CD4-positive, alpha-beta T cell treated with Interleukin-1 beta for 1 hour (primary cell): Measurements from ENCODE around the gene FCHSD1.

ENCODE experiments used
- DNase-seq, 2 donors: peaks; one replicate each; pipeline ENCODE4 v3.0.0-alpha.2; 2020 to 2022

FCHSD1 gene

DNA sequence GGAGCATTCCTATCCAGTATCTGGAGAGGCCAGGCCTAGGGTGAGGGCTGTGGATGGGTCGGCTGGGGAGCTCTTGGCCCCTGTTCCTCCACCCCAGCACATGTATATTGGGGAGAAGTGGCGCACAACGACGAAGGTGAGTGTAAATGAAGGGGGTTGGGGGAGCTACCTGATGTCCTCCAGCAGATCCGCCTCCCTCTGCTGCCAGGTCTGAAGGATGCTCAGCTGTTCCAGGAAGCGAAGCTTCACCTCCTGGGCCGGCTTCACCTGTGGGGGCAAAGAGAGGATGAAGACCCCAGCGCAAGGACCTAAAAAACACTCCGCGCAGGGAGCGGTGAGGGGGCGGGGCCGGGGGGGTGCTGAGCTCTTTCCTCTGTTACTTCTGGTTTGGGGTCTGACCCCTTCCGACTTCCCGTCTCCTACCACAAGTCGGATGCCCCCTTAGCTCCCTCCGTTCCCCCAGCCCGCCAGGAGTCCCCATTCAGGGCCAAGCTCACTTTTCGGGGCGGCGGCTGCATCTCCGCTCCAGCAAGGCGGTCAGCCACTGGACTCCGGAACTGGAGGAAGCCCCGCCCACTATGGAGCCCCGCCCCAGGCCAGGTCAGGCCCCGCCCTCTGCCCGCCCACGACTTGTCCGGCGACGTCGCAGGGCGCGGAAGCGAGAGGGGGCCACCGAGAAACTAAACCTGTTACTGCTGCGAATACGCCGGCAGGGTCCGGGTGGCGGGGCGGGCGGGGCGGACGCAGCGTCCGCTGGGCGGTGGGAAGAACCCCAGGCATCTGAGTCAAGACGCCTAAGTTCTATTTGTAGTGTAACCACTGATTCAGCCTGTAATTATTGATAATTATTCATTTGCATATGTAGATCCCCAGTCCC is at the start of gene FCHSD1:
Gene FCHSD1, minus strand, starts transcription at position 568 of the 877 bp plus-strand sequence. Its CDS starts 50 bp downstream, at position 518.
- DNase-seq: peak; percentile 85 to 88

GRCh38 chr5:141697586-141697985 is 46.4 kb upstream of the FCHSD1 start:
- no peak for DNase-seq

GRCh38 chr5:141696431-141696830 is 45.2 kb upstream of the FCHSD1 start:
- no peak for DNase-seq

DNA sequence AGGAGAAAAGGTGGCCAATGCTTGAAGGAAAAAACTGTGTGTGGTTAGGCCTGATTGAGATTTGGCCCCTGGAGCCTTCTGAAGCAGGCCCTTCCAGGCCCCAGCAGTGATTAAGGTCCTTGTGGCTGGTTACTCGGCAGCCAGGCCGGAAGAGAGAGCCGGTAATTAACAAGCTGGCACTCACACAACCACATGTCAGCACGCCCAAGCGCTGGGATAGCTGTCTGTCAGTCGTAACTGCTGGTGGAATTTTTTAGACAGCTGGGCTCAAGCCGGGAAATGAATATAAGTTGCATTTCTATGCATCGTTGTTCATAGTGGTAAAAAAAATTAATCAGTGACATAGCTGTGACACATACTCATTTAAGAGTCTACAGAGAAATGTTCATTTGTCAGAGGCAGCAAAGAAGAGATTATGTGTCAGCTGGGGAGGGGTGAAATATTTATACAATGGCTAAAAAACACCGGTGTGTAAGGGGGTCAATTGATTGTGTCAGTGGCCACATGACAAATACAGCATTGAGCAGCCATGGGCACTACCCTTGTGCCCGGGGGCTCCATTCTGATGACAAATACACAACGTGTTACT is 44.5 kb upstream of the FCHSD1 start:
- DNase-seq: no peak

DNA sequence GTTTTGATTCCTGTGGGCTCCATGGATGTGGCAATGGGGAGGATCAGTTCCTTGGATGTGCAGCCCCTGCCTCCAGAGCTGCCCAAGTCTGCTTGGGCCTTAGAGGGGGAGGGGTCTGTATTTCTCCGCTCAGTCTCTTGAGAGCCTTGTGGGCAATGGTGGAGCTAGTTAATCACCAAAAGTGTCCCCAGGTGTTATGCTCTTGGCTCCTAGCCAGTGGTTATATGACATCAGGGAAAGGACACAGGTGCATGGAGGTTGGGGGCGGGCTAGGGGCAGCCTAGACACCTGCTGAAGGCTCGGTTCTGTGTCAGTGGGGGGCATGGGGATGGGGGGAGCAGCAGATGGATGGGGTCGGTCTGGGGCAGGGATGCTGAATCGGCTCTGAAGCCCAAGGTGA is 43.3 kb upstream of the FCHSD1 start:
- no peak for DNase-seq

- peak; percentile 57 to 71 for DNase-seq
Measured at GRCh38 chr5:141692919-141693725, 41.9 kb upstream of the FCHSD1 start.

DNA sequence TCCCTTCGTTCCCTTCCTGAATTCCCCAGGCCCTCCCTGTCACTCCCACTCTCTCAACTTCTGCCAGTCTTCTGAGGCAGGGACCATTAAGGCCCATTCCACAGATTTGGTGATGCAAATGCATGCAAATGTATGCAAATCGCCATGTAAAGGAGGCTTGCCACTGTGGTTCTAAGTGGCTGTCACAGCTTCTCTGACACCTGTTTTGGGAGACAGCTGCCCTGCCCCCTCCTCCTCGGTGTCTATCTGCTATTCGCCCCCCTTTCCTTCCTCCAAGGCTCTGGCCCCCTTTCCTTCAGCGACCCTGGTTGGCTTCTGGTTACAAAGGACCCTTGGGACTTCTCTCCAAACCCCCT is 41.3 kb upstream of the FCHSD1 start:
- DNase-seq: no peak

- DNase-seq: peak; percentile 83 to 87
Measured at GRCh38 chr5:141691867-141692532, 40.8 kb upstream of the FCHSD1 start.

DNA sequence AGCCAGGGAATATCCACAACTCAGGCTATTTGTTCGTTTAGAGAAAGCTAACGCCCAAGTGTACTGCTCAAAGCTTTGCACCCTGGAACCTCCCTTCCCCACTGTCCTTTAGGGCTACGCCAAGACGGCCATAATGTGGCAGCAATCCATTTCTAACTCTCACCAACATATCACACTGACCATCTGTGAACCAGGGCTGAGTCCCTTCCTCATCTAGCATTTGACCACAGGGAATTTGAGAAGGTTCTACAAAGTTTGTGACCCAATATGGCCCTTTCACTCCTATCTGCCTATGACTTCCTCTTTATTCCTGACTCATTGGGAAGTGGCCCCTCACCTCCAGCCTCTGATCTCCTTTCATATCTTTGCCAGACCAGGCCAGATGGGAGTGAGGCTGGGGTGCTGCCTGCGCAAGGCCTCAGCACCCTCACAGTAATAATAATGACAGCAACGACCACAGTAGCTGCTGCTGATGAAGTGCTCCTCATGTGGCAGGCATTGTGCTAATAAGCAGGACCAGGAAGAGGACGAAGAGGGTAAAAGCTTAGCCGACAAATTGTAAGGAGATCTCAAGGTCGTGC is 40.2 kb upstream of the FCHSD1 start:
- DNase-seq: no peak

GRCh38 chr5:141686648-141687416 is 35.6 kb upstream of the FCHSD1 start:
- DNase-seq: no peak

DNA sequence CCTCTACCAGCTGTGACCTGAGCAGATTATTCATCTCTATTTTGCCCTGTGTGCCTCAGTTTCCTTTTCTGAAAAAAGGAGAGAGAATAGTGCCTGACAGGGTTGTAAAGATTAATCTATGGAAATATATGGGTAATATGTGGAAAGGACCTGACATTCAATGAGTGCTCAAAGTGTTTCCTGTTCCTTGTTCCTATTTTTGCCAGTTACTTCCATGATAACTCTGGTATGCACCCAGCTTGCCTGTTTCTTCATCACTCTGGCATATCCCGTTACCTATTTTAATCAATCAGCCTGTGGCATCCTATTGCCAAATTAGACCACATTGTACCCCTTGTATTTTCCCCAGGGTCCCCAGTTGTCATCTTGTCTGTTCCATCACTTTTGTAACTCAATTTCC is 34.4 kb upstream of the FCHSD1 start:
- no peak for DNase-seq

DNA sequence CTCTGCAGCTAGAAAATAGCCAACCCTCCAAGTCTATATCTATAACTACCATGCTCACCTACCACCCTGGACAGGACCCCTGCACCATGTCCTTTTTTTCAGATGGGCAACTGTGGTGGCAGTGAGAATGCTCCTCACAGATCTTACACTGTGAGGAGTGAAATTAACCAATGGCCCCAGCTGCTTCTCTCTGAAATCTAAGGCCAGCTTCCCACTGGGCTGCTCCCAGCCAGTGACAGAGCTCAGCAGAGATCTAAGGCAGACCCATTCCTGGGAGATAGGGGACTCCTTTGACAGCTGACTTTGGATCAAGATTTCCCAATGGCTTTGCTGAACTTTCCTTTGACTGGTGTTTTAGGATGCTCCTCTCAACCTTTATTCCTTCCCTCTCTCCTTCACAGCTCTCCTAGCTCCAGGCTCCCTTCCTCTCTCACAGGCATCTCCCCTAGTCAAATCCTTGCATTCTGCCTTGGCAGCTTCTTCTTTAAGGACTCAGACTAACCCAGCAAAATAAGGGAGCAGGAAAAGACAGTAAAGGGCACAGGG is 32.5 kb upstream of the FCHSD1 start:
- DNase-seq: no peak

DNA sequence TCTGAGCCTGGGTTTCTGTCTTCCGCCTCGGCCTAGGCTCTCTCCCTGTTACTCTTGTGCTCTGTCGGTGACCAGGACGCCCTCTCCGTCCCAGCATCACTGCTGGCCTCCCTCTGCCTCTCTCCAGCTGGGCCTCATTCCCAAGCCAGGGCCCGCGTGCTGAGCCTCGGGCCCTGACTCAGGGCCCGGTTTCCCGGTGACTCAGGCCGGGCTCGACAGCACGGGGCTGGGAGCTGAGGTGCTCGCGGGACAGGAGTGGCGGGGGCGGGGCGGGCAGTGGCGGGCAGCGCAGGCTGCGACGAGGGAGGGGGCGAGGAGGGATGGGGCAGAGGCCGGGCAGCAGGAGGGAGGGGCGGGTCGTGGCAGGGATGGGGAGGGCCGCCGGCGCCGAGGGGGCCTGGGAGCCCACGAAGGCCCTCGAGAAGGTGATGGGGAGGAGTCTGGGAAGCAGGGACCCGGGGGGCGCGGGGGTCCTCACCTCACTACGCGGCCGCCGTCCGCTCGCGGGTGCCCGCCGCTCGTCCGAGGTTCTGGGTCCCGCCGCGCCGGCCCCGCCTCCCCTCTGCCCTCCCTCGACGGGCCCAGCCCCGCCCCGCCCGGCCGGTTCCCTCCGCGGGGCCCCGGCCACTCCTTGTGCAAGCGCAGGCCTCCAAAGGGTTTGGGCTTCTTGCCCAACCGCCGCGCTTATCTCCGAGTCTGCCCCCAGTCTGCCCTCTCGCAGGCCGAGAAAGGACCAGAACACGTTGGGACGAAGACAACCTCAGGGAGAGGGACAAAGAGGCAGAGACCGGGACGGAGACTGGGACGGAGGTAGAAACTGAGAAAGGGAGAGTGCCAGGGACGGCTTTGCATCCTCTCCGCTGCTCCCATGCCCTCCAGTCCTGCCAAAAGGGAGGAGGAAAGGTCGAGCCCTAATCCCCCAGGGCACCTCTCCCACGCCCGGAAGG is 30.8 kb upstream of the FCHSD1 start, which contains the start of gene ARAP3:
Gene ARAP3, minus strand, starts transcription at position 536 of the 947 bp plus-strand sequence. CDS start 1,744 bp downstream, outside the sequence.
- peak; percentile 45 to 62 for DNase-seq

DNA sequence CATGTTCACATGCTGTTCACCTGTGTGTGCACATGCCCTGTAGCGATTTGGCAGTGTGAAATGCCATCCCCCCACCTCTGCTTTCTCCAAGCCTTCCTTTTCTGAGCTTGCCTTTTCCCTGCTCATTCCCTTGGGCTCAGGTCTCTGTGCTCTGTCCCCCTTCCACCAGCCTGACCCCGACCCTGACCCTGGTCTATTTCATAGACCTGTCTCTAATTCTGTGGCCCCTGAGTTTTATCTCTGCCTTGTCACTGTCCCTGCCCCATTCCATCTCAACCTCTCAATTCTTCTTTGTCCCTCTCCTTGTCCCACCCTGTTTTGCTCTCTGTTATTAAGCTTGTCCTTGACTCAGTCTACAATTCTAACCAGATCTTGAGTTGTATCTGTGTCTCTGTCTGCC is 30.1 kb upstream of the FCHSD1 start:
- DNase-seq: no peak

GRCh38 chr5:141680751-141681201 is 29.6 kb upstream of the FCHSD1 start:
- no peak for DNase-seq

DNA sequence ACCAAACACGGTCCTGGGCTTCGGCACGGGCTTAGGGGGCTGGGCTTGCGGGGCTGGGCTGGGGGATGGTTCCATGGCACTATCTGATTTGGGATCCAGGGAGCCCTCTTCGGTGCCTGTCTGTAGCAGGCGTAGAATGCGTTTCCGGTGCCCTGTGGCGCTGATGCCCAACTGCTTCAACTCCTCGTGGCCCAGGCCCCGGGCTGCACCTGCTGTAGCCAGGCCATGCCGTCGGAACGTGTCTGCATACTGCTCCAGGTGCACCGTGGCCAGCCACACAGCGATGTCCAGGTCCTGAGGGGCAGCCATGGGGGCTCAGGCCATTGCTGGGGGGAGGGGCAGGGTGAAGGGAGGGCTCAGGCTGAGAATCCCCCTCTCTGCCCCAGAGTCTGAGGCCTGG is 29.0 kb upstream of the FCHSD1 start:
- no peak for DNase-seq

DNA sequence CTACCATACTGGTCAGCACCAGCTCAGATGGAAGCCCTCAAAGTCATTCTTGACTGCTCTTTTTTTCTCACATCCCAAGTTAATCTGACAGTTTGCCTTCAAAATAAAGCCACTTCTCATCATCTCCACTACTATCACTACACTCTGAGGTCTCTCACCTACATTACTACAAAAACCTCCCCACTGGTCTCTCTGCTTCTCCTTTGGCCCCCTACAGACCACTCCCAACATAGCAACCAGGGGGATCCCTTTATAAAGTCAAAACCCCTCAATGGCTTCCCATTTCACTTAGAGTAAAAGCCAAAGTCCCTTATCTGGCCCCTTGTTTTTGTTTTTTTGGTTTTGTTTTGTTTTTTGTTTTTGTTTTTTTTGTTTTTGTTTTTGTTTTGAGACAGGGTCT is 26.2 kb upstream of the FCHSD1 start:
- DNase-seq: no peak

DNA sequence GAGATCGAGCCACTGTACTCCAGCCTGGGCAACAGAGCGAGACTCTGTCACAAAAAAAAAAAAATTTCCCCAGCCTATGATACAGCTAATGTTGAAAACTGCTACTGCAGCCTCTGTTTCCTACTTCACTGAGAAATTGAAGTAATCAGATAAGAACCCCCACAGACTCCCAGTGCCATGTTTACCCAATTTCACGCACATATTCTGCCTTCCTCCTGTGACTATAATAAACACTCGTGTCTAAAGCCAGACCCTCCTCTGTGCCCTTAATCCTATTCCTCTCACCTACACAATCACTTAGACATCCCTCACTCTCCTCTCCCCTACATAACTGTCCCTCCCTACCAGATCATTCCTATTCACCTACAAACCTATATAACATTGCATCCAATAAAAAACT is 24.5 kb upstream of the FCHSD1 start:
- DNase-seq: no peak

DNA sequence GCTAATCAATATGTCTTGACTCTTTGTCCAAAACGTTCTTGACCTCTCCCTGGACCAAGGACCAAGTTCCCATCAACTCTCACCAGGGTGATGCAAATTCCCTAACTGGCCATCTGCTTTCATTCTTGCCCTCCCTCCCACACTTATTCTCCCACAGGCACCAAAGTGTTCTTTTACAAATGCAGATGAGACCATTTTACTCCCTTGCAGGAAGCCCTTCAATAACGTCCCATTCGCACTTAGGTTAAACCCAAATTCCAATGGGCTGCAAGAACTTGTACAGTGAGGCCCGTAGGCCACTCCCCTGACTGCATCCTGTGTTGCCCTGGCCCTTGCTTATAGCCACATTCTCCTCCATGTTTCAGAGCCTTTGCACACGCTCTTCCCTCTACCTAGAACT is 23.5 kb upstream of the FCHSD1 start:
- no peak for DNase-seq
